Measurements from ENCODE around the gene TRIM59.

DNA sequence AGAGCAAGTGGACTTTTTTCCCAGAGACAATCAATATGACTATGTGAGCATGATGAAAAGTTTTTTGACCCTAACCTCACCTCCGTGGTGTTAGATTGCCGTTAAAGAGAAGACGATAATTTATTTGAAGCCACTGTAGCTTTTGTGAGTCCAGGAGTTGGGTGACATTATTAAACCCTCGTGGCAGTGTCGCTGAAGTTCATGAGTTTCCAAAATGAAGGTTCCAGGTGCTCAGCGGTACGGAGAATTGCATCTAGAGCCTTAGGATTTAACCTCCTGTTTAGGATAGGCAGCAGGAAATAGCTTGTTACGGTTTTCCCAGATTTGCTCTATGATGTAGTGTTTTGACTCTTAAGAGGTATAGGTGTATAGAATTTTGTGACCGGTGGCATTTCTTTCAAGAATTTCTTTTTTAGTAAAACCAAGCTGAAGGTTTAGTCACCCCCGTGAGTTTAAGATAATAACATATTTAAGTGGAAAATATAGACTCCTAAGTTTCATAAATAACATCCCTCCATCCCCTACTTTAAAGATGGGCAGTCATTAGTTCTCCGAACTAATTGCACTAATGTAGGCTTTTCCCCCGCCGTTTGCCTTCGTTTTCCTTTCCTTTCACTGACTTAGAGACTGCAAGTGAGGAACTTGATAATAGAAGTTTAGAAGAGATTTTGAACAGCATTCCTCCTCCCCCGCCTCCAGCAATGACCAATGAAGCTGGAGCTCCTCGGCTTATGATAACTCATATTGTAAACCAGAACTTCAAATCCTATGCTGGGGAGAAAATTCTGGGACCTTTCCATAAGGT is 48.1 kb downstream of the TRIM59 start:
- no peak for TF ChIP-seq CTCF (IDR thresholded peaks at IDR 0.05 in 8 of 11, conservative IDR thresholded peaks at IDR 0.05 in 3 of 11)
- no peak for TF ChIP-seq POLR2A (IDR thresholded peaks at IDR 0.05)
- TF ChIP-seq POLR2AphosphoS5 (IDR thresholded peaks at IDR 0.05) = no peak
